GM19438 (cell line): ENCODE results near the gene UNC5A.

Experiments
- ATAC-seq: cut with Tn5 transposase; IDR thresholded peaks from one replicate; pipeline ENCODE4 v1.9.1; 2021; ENCODE audit warnings: low read depth; ENCODE audit not compliant: unreplicated experiment

UNC5A gene

DNA sequence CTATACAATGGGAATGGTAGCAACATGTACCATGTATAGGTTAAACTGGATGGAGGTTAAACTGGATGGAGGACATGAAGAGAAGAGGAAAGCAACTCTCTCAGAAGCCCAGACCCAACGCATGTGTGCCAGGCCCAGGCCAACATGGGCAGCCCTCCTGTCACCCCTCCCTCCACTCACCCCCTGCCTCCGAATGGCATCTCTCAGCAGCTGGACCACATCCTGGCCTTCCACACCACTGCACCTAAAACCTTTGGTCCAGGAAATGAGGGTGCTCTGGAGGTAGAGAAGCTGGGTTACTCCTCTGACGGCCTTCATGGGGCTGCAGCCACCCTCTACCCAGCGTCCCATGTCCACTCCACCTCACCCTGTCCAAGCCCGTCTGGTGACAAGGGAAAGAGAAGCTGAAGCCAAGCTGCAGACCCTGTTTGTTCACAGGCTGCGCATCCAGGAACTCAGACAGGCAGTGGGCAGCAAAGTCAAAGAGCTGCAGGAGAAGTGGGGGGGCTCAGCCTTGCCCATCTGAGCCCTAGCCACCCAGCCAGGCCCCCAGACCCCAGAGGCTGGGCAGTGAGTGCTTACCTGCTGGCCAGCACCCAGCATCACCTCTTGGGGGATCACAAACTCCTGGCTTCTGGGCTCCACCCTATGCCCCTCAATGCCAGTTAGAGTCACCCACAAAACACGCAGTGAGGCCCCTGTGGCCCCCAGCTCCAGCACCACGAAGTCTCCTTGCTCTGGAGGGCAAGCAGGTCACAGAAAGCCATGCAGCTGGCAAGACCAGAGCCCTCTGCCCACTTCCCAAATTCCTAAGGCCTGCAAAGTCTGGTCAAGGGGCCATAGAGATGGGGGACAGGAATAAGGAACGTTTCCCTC, 80.3 kb downstream of the UNC5A start:
- ATAC-seq = no peak

DNA sequence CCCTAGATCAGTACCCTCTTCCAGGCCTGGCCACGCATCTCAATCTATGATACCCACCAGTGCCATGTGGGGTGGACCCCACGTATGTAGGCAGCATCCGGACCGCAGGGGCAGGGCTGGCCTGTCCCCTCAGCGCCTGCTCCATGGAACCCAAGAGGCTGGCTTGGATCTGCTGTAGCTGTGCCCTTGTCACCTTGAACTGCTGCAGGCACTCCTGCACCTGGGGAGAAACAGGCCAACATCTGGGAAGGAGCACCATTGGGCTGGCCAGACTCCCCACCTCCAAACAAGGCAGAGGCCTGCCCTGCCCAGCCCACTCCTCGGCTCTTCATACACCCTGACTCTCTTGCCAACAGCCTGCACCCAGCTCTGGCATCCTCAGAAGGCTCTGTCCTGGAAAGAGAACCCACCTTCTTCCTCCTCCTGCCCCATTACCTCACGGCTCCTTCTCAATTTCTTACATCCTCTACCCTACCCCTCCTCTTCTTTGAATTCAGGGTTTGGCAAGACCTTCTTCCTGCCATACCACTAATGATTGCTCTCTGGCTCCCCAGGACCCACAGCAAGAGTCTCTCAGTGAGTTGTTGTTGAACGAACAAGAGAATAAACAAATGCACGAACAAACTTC, 81.1 kb downstream of the UNC5A start:
- no peak for ATAC-seq

GRCh38 chr5:176892663-176893062, 82.3 kb downstream of the UNC5A start:
- no peak for ATAC-seq

- ATAC-seq = no peak
These were observed 83.9 kb downstream of the UNC5A start for GRCh38 chr5:176894298-176894697.

- no peak for ATAC-seq
These were observed 85.5 kb downstream of the UNC5A start for GRCh38 chr5:176895831-176896230.

GRCh38 chr5:176897263-176897662, 86.9 kb downstream of the UNC5A start:
- ATAC-seq = no peak

DNA sequence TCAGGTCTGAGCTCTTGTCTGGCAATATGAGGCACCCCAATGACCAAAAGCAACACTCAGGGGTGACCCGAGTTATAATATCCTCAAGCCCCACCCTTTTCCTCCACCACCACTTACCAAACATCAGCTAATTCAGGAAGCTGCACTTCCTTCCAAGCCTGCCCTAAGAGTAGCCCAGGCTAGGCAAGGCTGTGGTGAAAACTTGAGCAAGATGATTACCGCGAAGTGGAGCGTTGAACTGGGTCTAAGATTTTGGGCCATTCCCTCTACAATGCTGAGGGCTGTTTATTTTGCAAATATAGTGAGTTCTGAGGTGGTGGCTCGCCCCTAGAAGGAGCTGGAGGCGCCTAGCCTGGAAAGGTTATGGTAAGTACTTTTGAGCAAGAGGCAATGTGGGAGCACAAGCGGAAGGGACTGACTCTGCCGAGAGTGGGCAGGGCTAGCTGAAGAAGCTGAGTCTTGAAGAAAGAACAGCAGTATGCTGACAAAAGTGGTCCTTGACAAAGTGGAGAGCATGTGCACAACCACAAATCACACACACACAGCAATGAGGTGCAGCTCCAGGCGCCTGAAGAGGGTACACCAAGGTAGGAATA, 89.0 kb downstream of the UNC5A start, which contains the start of gene HK3:
TSS of gene HK3 (minus strand) at position 51 of the 596 bp plus-strand sequence. CDS start 3,187 bp downstream, outside the sequence.
- no peak for ATAC-seq

- ATAC-seq = no peak
These were observed 89.8 kb downstream of the UNC5A start for GRCh38 chr5:176899946-176900779.

DNA sequence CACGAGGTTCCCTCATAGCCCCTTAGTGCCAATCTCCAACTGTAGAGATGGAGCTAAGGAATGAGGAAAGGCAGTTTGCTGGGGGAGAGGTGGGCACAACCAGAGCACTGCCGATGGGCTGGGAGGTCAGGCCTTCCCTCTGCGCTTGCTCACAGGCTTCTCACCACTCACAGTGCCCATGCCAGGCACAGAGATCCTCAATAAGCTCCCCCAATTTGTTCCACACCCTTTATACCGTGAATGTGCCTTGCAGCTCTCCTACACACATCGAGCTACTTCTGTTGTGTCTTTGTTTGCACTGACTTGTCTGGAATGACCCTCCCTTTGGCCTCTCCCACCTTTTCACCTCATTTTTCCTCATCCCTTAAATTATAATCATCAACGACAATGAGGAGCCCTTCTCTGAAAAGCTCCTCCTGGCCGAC, 90.4 kb downstream of the UNC5A start:
- ATAC-seq = no peak

DNA sequence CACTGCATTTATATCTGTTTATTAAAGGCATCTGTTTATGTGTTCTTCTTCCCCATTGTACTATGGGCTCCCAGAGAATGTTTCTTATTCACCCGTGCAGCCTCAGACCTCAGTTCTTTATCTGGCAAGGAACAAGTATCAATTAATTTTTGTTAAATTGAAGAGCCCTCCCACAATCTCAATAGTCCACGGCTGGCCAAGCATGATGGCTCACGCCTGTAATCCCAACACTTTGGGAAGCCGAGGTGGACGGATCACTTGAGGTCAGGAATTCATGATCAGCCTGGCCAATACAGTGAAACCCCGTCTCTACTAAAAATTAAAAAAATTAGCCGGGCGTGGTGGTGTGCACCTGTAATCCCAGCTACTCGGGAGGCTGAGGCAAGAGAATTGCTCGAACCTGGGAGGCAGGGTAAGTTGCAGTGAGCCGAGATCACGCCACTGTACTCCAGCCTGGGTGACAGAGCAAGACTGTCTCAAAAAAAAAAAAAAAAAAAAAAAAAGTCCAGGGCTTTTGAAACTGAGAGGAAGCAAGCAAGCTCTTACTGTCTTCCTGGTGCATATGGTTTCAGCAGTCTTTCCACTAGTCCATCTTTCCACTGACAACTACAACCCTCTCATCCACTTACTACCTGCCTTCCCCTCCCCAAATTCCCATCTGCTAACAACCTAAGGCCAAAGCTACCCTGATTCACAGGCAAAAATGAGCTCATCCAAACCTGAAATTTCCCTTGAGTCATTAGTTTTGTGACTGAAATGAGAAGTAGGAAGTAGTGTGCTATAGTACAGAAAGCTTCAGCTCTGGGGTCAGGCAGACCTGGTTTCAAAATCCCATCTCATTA, 91.1 kb downstream of the UNC5A start:
- no peak for ATAC-seq

GRCh38 chr5:176902102-176902814, 91.9 kb downstream of the UNC5A start:
- ATAC-seq = no peak

DNA sequence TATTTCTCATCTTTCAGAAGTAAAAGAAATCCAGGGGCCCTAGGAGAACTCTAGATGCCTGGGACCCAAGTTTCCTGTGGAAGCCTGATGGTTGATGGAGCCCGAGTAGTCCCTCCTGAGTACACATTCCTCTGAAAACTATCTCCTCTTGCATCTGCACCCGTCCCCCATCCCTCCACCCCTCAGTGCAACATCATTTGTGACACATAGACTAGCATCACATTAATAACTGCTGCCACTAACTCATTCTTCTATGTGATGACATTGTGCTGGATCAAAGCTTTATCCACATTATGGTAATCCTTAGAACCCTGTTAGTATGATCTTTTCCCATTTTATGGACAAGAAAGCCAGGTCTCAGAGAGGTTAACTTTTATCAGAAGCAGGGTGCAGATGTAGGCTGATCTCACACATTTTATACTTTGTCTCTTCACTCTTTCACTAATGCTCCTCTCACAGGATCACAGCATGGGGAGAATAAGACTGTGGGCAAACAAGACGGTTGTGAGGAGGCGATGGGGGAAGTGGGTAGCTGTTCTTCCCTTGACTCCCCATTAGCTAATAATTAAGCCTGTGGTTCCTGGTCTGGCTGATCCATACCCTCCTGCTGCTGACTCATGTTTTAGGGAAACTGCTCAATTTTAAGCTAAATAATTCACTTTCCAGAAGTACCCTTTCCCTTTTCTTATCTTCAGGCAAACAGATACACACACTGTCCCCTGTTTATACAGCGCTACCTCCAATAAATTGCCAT, 92.7 kb downstream of the UNC5A start:
- no peak for ATAC-seq

- ATAC-seq = no peak
These were observed 93.9 kb downstream of the UNC5A start for GRCh38 chr5:176904276-176904675.

- no peak for ATAC-seq
These were observed 95.8 kb downstream of the UNC5A start for GRCh38 chr5:176906126-176906525.

GRCh38 chr5:176906796-176907195, 96.4 kb downstream of the UNC5A start:
- no peak for ATAC-seq

- no peak for ATAC-seq
These were observed 98.5 kb downstream of the UNC5A start for GRCh38 chr5:176908675-176909368.

- no peak for ATAC-seq
These were observed 101.8 kb downstream of the UNC5A start for GRCh38 chr5:176912115-176912514.

DNA sequence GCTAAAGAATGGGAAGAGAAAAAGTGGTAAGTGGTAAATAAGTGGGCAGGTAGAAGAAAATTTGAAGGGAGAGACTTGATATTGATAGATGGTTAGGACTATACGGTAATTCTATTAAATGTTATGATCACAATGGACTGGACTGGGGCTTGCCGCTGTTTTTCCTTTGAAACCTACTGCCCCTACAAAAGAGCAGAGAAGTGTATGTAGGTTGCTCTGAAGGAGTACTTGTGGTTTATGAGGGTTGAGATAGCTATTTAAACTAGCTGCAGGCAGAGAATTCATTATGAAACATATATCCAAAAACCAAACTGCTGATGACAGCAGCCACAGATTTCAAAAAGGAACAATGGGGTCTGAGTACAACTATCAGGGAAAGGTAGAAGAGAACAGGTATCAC, 105.5 kb downstream of the UNC5A start:
- no peak for ATAC-seq
